GM12892 (cell line): ENCODE measurements around the gene HDGF.
A peak's percentile ranks its signal among the peaks of the same experiment; 100 is the strongest.

Source experiments
- DNase-seq: peaks from one replicate; pipeline ENCODE4 v3.0.0; 2011; ENCODE audit not compliant: insufficient read length
- FAIRE-seq: peaks from 2 replicates; lab custom pipeline; 2011; peaks lifted over from hg19 to GRCh38; lab: Jason Lieb, UNC
- POLR2A ChIP-seq: IDR thresholded peaks from 2 replicates; pipeline ENCODE4 v1.6.1; 2011; ENCODE audit warnings: low read depth, low read length, control low read depth
- POLR2AphosphoS5 ChIP-seq: IDR thresholded peaks from 2 replicates; pipeline ENCODE4 v1.6.1; 2011; ENCODE audit warnings: low read depth, low read length, control low read depth
- TAF1 ChIP-seq: IDR thresholded peaks from 2 replicates; pipeline ENCODE4 v1.6.1; 2011; ENCODE audit warnings: low read depth, mild to moderate bottlenecking, control low read depth, low read length, borderline replicate concordance

The HDGF gene

DNA sequence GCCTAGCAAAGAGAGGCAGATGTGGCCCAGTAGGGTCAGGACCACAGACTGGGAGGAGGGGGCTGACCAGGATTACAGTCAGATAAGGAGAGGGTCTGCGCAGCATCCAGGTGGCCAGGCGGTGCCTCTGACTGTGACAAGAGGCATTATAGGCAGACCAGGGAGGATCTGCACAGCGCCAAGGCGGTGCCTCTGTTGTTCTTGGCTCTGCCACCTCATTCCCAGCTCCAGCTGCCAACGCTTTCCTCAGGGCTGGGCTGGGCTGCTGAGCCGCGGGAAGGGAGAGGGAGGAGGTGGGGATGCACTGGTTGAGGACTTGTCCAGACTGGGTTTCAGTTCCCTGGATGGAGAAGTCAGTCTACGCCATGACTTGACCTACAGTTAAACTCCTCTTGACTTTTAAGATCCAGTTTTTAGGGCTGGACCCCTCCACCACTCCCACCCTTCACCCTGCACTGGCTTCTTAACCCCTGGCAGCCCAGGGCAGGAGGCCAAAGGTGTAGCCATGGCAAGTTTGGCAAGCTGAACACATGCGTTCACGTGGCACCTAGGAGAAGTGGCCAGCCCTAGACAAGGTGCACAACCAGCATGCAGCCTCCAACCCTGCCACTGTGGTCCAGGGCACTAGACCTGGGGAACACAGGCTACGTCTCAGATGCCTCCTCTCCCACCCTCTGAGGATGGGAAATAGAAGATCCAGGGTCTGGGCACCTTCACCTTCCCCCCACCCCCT is 41.6 kb downstream of the HDGF start:
- TF ChIP-seq TAF1 (no peak), POLR2A (no peak), POLR2AphosphoS5 (no peak)
- DNase-seq (no peak), FAIRE-seq (no peak)

GRCh38 chr1:156709031-156709430 is 42.4 kb downstream of the HDGF start:
- FAIRE-seq, result no peak
- DNase-seq, result no peak
- TF ChIP-seq POLR2AphosphoS5, result no peak
- no peak for TF ChIP-seq POLR2A
- TF ChIP-seq TAF1, result no peak

DNA sequence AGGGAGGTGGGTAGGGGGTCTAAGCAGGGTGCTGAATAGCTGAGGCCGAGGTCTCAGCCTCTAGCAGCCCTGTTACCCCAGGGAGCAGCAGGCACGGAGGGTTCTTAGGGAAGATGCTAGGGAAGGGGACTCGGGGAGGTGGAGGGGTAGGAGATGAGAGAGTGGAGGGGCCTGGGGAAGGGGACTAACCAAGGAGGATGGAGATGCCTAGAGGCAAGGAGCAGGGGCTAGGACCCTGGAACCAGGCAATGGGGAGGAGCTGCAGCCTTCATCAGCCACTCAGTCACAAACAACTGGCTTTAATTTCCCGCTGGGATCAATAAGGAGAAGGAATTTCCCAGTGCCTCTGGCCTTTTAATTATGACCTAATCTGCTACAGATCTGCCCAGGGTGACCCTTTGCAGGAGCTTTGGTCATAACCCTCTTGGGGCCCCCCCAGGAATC is 43.2 kb downstream of the HDGF start:
- DNase-seq (no peak), FAIRE-seq (no peak)
- TF ChIP-seq POLR2AphosphoS5 (no peak), TAF1 (no peak), POLR2A (no peak)

DNA sequence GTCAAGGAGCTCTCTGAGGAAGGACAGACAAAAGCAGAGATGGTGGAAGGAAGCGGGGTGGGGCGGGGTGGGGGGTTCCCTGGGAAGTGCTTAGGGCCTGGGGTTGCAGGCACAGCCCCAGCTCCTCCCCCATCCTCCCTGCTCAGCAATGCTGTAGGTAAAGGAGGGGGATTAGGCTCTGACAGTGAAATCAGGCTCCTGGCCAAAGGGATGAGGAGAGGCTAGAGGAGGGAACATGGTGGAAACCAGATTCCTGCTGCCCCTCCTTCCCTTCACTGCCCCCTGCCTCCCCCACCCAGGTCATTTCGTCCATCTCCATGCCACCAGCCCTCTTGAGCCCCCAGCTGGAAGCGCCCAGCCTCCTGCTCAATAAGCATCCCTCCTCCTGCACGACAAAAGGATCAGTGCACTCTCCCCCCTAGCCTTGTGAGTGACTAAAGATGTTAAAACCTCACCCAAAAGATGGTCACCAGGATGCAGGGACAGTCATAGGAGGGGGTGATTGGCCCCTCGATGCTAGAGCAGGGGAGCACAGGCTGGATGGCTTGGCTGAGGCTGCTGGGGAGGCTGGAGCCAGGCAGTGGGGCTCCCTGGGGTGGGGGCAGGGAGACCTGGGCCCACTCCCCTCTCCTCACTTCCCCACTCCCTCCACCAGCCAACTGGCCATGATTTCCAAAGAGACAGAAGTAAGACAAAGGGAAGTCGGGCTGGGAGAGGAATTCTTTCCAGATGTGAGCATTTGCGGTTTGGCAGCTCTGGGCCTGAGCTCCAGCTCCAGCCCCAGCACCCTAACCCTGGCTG is 43.9 kb downstream of the HDGF start:
- FAIRE-seq (no peak), DNase-seq (no peak)
- TF ChIP-seq POLR2AphosphoS5 (no peak), TAF1 (no peak), POLR2A (no peak)

DNA sequence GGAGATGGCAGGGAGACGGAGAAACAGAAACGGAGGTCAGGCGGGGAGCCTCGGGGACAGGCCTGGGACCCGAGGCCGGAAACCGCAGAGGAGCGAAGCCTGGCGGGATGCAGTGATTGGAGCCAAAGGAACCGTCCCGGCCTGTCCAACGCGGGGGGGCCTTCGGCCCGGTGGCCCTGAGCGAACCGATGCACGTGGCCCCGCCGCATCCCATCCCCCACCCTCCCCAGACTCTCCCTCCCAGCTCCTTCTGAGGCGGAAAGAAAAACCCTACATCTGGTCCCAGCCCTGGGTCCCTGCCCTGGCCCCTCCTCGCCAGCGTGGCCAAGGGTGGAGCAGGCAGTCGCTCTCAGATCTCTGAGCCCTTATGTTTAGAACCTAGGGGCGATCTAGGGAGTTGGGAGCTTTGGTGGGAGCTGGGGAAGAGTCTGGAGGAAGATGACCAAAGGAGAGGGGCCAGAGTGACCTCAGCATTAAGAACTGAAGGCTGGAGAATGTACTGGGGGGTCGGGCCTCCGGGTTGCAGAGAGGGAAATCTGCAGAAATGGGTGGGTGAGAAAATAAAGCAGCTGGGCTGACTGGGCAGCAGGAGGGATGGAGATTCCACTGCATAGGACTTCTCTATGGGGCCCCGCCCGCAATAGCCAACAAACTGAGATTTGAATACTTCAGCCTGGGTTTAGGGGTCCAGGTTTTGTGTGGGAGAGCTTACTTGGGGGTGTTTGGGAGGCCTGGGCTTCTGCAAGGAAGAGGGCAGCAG is 44.6 kb downstream of the HDGF start:
- TF ChIP-seq POLR2AphosphoS5, result no peak
- TF ChIP-seq TAF1, result no peak
- TF ChIP-seq POLR2A, result no peak
- FAIRE-seq, result no peak
- no peak for DNase-seq

GRCh38 chr1:156705918-156706656 is 45.4 kb downstream of the HDGF start:
- FAIRE-seq (peak; percentile 42), DNase-seq (peak; percentile 77)

GRCh38 chr1:156705321-156705917 is 46.1 kb downstream of the HDGF start, which contains the start of gene CRABP2:
Gene CRABP2, minus strand, starts transcription at chr1:156705583. Its CDS starts 137 bp downstream, at chr1:156705446.
- FAIRE-seq, result no peak
- no peak for TF ChIP-seq POLR2AphosphoS5
- no peak for TF ChIP-seq TAF1
- no peak for TF ChIP-seq POLR2A
- DNase-seq, result no peak

More at GRCh38 chr1:156705918-156706656, 45.4 kb downstream of the HDGF start:
- TF ChIP-seq POLR2A, result no peak

- DNase-seq (no peak), FAIRE-seq (no peak)
- TF ChIP-seq POLR2AphosphoS5 (no peak), TAF1 (no peak), POLR2A (no peak)
Observed at GRCh38 chr1:156704930-156705320, 46.5 kb downstream of the HDGF start.

DNA sequence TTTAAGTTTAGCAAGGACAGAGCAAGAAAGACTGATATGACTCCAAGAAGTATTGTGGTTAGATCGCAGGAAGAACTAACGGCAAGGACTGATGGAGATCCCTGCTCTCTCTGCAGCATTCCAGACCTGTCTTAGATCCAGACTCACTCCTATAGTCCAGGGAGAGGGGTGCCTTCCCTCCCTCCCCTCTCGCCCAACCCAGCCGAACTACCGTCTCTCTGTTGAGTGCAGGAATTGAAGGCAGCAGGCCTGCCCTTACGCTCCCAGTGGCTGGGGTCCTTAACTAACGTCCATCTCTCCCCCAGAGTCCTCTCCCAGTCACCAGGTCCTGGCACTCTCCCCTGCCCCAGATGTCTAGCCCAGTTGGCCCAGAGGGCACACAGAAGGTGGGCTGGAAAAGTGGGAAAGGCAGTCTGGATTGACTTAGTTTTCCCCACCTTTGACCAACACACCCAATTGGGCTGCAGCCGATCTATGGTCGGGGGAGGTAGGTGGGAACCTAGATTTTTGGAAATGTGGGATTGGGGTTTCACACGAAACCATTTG is 47.2 kb downstream of the HDGF start:
- FAIRE-seq (no peak), DNase-seq (no peak)
- no peak for TF ChIP-seq POLR2A
- no peak for TF ChIP-seq TAF1
- TF ChIP-seq POLR2AphosphoS5, result no peak

- TF ChIP-seq POLR2AphosphoS5 (no peak), POLR2A (no peak), TAF1 (no peak)
- FAIRE-seq (no peak), DNase-seq (no peak)
Observed at GRCh38 chr1:156703741-156704140, 47.7 kb downstream of the HDGF start.
